GM21723 (cell line): ENCODE data around the gene ZNF574.

ENCODE experiments used
- ATAC-seq: cut with Tn5 transposase; IDR thresholded peaks from one replicate; pipeline ENCODE4 v1.9.1; 2021; ENCODE audit warnings: mild to moderate bottlenecking, moderate library complexity; ENCODE audit not compliant: unreplicated experiment

Gene ZNF574

GRCh38 chr19:42121656-42122069 is 45.7 kb downstream of the ZNF574 start:
- peak; percentile 43 for ATAC-seq

GRCh38 chr19:42122691-42123607 is 47.0 kb downstream of the ZNF574 start:
- ATAC-seq: no peak

- ATAC-seq: no peak
Measured at GRCh38 chr19:42123765-42124164, 47.8 kb downstream of the ZNF574 start.

GRCh38 chr19:42124386-42124901 is 48.5 kb downstream of the ZNF574 start:
- no peak for ATAC-seq

GRCh38 chr19:42125536-42125935 is 49.6 kb downstream of the ZNF574 start:
- ATAC-seq: no peak

GRCh38 chr19:42126574-42126973 is 50.6 kb downstream of the ZNF574 start:
- no peak for ATAC-seq

- peak; percentile 58 for ATAC-seq
Measured at GRCh38 chr19:42129399-42130253, 53.7 kb downstream of the ZNF574 start.

GRCh38 chr19:42130254-42130573 is 54.2 kb downstream of the ZNF574 start:
- ATAC-seq: no peak
